Measurements from ENCODE around the gene TRPM8. TPM values are rescaled to one million over a fixed set of nuclear protein-coding genes. Genes with fewer than 3 reads are reported as not detected.

TRPM8 gene
- total RNA-seq, 4 donors from 2014 or later = 0.34 to 0.72 TPM; not detected in 2

DNA sequence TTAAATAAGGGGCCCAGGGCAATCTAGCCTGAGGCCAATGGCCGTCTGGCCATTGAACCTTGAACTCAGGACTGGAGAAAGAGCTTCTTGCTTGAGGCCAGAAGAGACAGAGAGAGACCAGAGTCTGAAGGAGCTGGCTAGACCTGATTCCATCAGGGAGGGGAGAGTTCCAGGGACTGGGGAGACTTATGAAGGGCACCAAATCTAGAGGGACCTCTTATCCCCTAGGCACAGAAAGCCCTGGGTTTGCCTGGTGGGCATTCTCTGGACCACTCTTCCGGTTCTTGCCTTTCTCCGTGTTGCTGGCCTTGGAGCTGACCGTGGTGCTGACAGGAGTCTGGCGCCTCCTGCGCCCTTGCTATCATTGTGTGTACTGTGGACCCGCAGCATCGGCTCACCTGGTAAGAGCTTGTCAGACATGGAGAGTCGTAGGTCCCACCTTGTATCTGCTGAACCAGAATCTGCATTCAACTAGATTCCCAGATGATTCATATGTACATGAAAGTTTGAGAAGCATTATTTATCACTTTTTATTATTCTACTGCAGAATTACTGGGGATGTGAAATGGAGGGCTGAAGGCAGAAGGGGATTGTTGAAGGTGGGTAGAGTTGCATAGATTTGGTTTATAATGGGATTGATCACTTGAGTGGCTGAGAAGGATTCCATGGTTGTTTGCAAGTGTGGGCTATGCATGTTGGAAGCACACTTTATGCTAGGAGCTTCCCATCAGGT lies 4.3 kb upstream of the TRPM8 start:
- H3K27ac ChIP-seq = no peak overlapping the region
- H3K4me1 ChIP-seq = no peaks in the 10 kb centered on the region
- no peak for DNase-seq (ENCODE audit: low spot score in 2 of 2)
- no peaks in the 10 kb centered on the region for H3K9me3 ChIP-seq
- H3K4me3 ChIP-seq = no peak overlapping the region
- TF ChIP-seq EP300 (IDR thresholded peaks at IDR 0.05) = no peak
- H3K36me3 ChIP-seq = no peaks in the 10 kb centered on the region
- peaks cover 21% of the 10 kb centered on the region for H3K27me3 ChIP-seq
- 18% methylated on average over 9 of the region's 9 CpGs for WGBS

DNA sequence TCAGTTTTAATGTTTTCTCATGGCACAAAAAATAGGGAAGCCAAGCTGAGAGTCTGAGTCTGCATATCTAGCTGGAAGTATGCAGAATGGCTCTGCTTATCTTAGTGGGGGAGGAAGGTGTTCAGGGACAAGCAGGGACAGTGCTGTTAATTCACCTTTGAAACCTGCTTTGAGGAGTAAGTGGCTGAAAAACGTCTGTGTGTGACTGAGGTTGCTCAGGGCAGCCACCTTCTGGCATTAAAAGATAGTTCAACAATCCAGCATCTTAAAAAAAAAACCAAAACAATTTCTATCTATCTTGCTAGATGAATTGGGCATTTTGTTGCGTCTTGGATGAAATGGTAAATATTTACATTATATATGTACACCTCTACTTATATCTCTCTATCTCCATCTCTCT lies 2.0 kb upstream of the TRPM8 start:
- WGBS = 39% methylated on average over 2 of the region's 2 CpGs
- no peak for DNase-seq (ENCODE audit: low spot score in 2 of 2)
- Histone ChIP-seq H3K27ac (no peak overlapping the region), H3K27me3 (peaks cover 25% of the 10 kb centered on the region), H3K4me1 (no peaks in the 10 kb centered on the region), H3K9me3 (no peaks in the 10 kb centered on the region), H3K36me3 (no peaks in the 10 kb centered on the region), H3K4me3 (no peak overlapping the region)
- TF ChIP-seq EP300 (IDR thresholded peaks at IDR 0.05) (no peak), CTCF (IDR thresholded peaks at IDR 0.05) (no peak)

DNA sequence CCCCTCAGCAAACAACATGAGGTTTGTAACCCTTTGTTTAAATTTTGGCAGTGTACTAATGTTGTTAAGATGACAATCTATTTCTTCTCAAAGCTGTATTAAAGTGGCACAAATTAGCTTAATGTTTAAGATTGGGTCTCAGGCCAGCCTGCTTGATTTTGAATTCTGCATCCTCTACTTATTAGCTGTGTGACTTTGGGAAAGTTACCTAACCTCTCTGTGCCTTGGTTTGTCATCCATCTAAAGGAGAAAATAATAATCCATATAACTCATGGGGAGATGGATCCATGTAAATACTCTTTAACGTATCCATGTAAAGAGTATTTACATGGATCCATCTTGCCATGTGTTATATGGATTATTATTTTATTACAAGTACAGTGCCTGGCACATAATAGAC lies 2.1 kb downstream of the TRPM8 start:
- 88% methylated on average over 1 of the region's 1 CpG for WGBS
- H3K4me3 ChIP-seq = no peak overlapping the region
- peaks cover 35% of the 10 kb centered on the region for H3K27me3 ChIP-seq
- no peak overlapping the region for H3K27ac ChIP-seq
- H3K36me3 ChIP-seq = no peaks in the 10 kb centered on the region
- TF ChIP-seq CTCF (IDR thresholded peaks at IDR 0.05) = no peak
- no peak for TF ChIP-seq POLR2A (IDR thresholded peaks at IDR 0.05)
- no peak for TF ChIP-seq EP300 (IDR thresholded peaks at IDR 0.05)
- TF ChIP-seq POLR2AphosphoS5 (IDR thresholded peaks at IDR 0.05) = no peak
- H3K4me1 ChIP-seq = no peaks in the 10 kb centered on the region
- DNase-seq (ENCODE audit: low spot score in 2 of 2) = no peak
- H3K9me3 ChIP-seq = no peaks in the 10 kb centered on the region

GRCh38 chr2:233919938-233920337 lies 2.8 kb downstream of the TRPM8 start:
- no peak overlapping the region for H3K4me3 ChIP-seq
- no peak for DNase-seq (ENCODE audit: low spot score in 2 of 2)
- TF ChIP-seq CTCF (IDR thresholded peaks at IDR 0.05) = no peak
- no peak for TF ChIP-seq EP300 (IDR thresholded peaks at IDR 0.05)
- TF ChIP-seq POLR2A (IDR thresholded peaks at IDR 0.05) = no peak
- TF ChIP-seq POLR2AphosphoS5 (IDR thresholded peaks at IDR 0.05) = no peak
- H3K36me3 ChIP-seq = no peaks in the 10 kb centered on the region
- H3K4me1 ChIP-seq = no peaks in the 10 kb centered on the region
- 83% methylated on average over 3 of the region's 3 CpGs for WGBS
- no peak overlapping the region for H3K27ac ChIP-seq
- H3K27me3 ChIP-seq = peaks cover 36% of the 10 kb centered on the region
- H3K9me3 ChIP-seq = no peaks in the 10 kb centered on the region

DNA sequence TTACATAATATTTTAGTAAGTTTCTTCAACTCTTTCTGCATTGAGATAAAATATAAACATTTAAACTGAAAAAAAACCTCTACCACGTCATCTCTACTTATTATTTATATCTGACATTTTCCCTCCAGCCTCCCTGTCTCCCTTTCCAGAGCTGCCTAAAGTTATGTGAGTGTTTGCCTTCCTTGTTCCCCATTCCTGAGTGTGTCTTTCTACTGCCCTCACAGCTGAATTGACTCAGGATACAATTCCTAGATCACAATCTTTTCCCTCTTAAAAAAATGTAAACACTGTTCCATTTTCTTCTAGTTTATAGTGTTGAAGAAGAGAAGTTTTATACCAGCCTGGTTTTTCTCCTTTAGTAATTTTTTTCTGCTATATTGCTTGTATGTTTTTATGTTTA lies 5.3 kb downstream of the TRPM8 start:
- no peak overlapping the region for H3K4me3 ChIP-seq
- no peaks in the 10 kb centered on the region for H3K36me3 ChIP-seq
- 36% methylated on average over 1 of the region's 1 CpG for WGBS
- no peak for TF ChIP-seq POLR2A (IDR thresholded peaks at IDR 0.05)
- no peak for TF ChIP-seq POLR2AphosphoS5 (IDR thresholded peaks at IDR 0.05)
- no peak for TF ChIP-seq EP300 (IDR thresholded peaks at IDR 0.05)
- no peak for TF ChIP-seq CTCF (IDR thresholded peaks at IDR 0.05)
- H3K27me3 ChIP-seq = peaks cover 31% of the 10 kb centered on the region
- no peaks in the 10 kb centered on the region for H3K9me3 ChIP-seq
- DNase-seq (ENCODE audit: low spot score in 2 of 2) = no peak
- peaks cover 3% of the 10 kb centered on the region for H3K4me1 ChIP-seq
- no peak overlapping the region for H3K27ac ChIP-seq

DNA sequence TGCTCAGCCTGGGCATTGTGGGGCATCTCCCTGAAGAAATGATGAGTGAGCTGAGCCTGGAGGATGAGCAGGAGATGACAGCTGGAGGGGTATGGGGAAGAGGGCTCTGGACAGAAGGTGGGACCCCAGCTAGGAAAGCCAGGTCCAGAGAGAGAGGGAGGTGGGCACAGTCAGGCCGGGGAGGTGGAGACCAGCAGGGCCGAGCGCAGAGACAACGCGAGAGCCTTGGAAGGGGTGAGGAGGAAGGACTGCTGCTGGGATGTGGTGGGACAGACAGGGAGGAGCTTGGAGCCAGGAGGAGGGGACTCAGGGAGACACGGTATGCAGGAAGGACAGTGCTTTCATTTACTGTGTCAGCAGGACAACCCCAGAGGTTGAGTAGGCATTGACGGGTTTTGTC lies 8.2 kb downstream of the TRPM8 start:
- peaks cover 3% of the 10 kb centered on the region for H3K4me1 ChIP-seq
- peaks cover 31% of the 10 kb centered on the region for H3K27me3 ChIP-seq
- 82% methylated on average over 7 of the region's 7 CpGs for WGBS
- H3K9me3 ChIP-seq = no peaks in the 10 kb centered on the region
- no peak overlapping the region for H3K4me3 ChIP-seq
- no peak for DNase-seq (ENCODE audit: low spot score in 2 of 2)
- H3K36me3 ChIP-seq = no peaks in the 10 kb centered on the region
- H3K27ac ChIP-seq = no peak overlapping the region
- TF ChIP-seq CTCF (IDR thresholded peaks at IDR 0.05) (no peak), EP300 (IDR thresholded peaks at IDR 0.05) (no peak), POLR2A (IDR thresholded peaks at IDR 0.05) (no peak), POLR2AphosphoS5 (IDR thresholded peaks at IDR 0.05) (no peak)

Data from suprapubic skin (tissue), 4 donors.